WTC11 (cell line): ENCODE data around the gene MPP7.

Experiments used
- ATF3 ChIP-seq: sonication (generic); formaldehyde crosslinking; conservative IDR thresholded peaks from 2 replicates; pipeline ENCODE4 v1.8.1; 2022; ENCODE audit warnings: mild to moderate bottlenecking, missing genetic modification reagents
- CTCF ChIP-seq: fragments of 200-600 bp; IDR thresholded peaks from 2 replicates; pipeline ENCODE4 v1.8.0; 2022; ENCODE audit warnings: antibody characterized with exemption
- ELF4 ChIP-seq: sonication (generic); formaldehyde crosslinking; IDR thresholded peaks from 2 replicates; pipeline ENCODE4 v1.8.1; 2022; ENCODE audit warnings: low read depth, mild to moderate bottlenecking, moderate library complexity, missing genetic modification reagents
- ESRRA ChIP-seq: sonication (generic); formaldehyde crosslinking; IDR thresholded peaks from 2 replicates; pipeline ENCODE4 v1.8.1; 2022; ENCODE audit warnings: mild to moderate bottlenecking, missing genetic modification reagents, borderline replicate concordance
- HMGA2 ChIP-seq: fragments of 250-450 bp; sonication (Bioruptor Pico); IDR thresholded peaks from 2 replicates; pipeline ENCODE4 v1.4.0; 2021; ENCODE audit warnings: mild to moderate bottlenecking, moderate library complexity
- HMGXB4 ChIP-seq: sonication (generic); formaldehyde crosslinking; IDR thresholded peaks from 2 replicates; pipeline ENCODE4 v1.8.1; 2023; ENCODE audit warnings: mild to moderate bottlenecking, moderate library complexity, missing genetic modification reagents
- MAX ChIP-seq: sonication (generic); formaldehyde crosslinking; IDR thresholded peaks from 2 replicates; pipeline ENCODE4 v1.8.0; 2022; ENCODE audit warnings: mild to moderate bottlenecking, missing genetic modification reagents
- NFYB ChIP-seq: sonication (generic); formaldehyde crosslinking; conservative IDR thresholded peaks from 2 replicates; pipeline ENCODE4 v1.8.0; 2022; ENCODE audit warnings: low read depth, missing genetic modification reagents
- STAT6 ChIP-seq: sonication (generic); formaldehyde crosslinking; conservative IDR thresholded peaks from 2 replicates; pipeline ENCODE4 v1.8.1; 2023; ENCODE audit warnings: mild to moderate bottlenecking, low read depth, missing genetic modification reagents, moderate library complexity
- TP53 ChIP-seq: sonication (generic); formaldehyde crosslinking; IDR thresholded peaks from 2 replicates; pipeline ENCODE4 v1.8.1; 2023; ENCODE audit warnings: mild to moderate bottlenecking, missing genetic modification reagents
- USF2 ChIP-seq: sonication (generic); formaldehyde crosslinking; IDR thresholded peaks from 2 replicates; pipeline ENCODE4 v1.8.1; 2023; ENCODE audit warnings: mild to moderate bottlenecking, missing genetic modification reagents, moderate library complexity

- TF ChIP-seq CTCF, result no peak
- no peak for TF ChIP-seq ATF3 (CRISPR knock-in tag)
- TF ChIP-seq HMGXB4 (CRISPR knock-in tag), result no peak
- no peak for TF ChIP-seq MAX
- TF ChIP-seq USF2 (CRISPR knock-in tag), result no peak
- no peak for TF ChIP-seq NFYB (CRISPR knock-in tag)
- TF ChIP-seq ESRRA, result no peak
- TF ChIP-seq ELF4 (CRISPR knock-in tag), result no peak
- TF ChIP-seq TP53 (CRISPR knock-in tag), result no peak
- TF ChIP-seq HMGA2 (CRISPR knock-in tag), result no peak
- TF ChIP-seq STAT6 (CRISPR knock-in tag), result no peak
These were observed 4.4 kb upstream of the MPP7 start for GRCh38 chr10:28307267-28307666.
